HEK293 (cell line): ENCODE measurements around the gene CCDC117.

ENCODE experiments used
- CTCF ChIA-PET: fragments of 350-600 bp; formaldehyde crosslinking; extraction: SDS; loops from one replicate; lab custom pipeline; 2021; ENCODE audit warnings: antibody characterized with exemption; lab: Yijun Ruan, JAX
- POLR2A ChIA-PET: fragments of 300-600 bp; formaldehyde crosslinking; extraction: SDS; loops from one replicate; lab custom pipeline; 2020; ENCODE audit warnings: antibody characterized with exemption, inconsistent platforms; lab: Yijun Ruan, JAX
- H3K27ac ChIP-seq: fragments of 200-500 bp; sonication (Bioruptor generic); 2 replicates; pipeline ENCODE4 v1.5.1; 2014; ENCODE audit warnings: low read depth, low read length, control low read depth, inconsistent platforms; ENCODE audit errors: extremely low read depth
- H3K36me3 ChIP-seq, 2 experiments: fragments of 200-500 bp in 1 of 2; sonication (Bioruptor generic) in 1 of 2; 1 replicate in 1 of 2; 2 replicates in 1 of 2; pipeline ENCODE4 v1.5.1; 2014 to 2017; ENCODE audit warnings: inconsistent platforms in 2 of 2, low read length in 2 of 2; ENCODE audit not compliant: control insufficient read depth in 2 of 2, insufficient read depth in 1 of 2
- H3K4me1 ChIP-seq: fragments of 200-500 bp; sonication (Bioruptor generic); 2 replicates; pipeline ENCODE4 v1.5.1; 2014; ENCODE audit warnings: mild to moderate bottlenecking, low read length, inconsistent platforms; ENCODE audit not compliant: control insufficient read depth, insufficient read depth
- H3K4me3 ChIP-seq: 2 replicates; pipeline ENCODE4 v1.5.1; 2011; ENCODE audit warnings: low read depth, mild to moderate bottlenecking, control low read depth, low read length, moderate library complexity
- H3K9me3 ChIP-seq: fragments of 200-500 bp; sonication (Bioruptor generic); 2 replicates; pipeline ENCODE4 v1.5.1; 2014; ENCODE audit warnings: low read depth, low read length, inconsistent platforms; ENCODE audit not compliant: control insufficient read depth, insufficient read depth
- BCL11B ChIP-seq: fragments of 450-650 bp; formaldehyde crosslinking; IDR thresholded peaks from 2 replicates; pipeline ENCODE4 v1.5.1; 2016; ENCODE audit warnings: low read depth, missing biosample characterization, missing genetic modification characterization
- GLIS1 ChIP-seq: fragments of 450-650 bp; formaldehyde crosslinking; IDR thresholded peaks from 2 replicates; pipeline ENCODE4 v1.5.1; 2016; ENCODE audit warnings: missing biosample characterization, missing genetic modification characterization
- MEIS1 ChIP-seq: sonication (generic); formaldehyde crosslinking; IDR thresholded peaks from 2 replicates; pipeline ENCODE4 v1.8.1; 2022; ENCODE audit warnings: missing genetic modification reagents, mild to moderate bottlenecking, borderline replicate concordance
- MZF1 ChIP-seq: fragments of 450-650 bp; formaldehyde crosslinking; IDR thresholded peaks from 2 replicates; pipeline ENCODE4 v1.5.1; 2017; ENCODE audit warnings: missing biosample characterization, missing genetic modification characterization, borderline replicate concordance
- OSR2 ChIP-seq: fragments of 450-650 bp; formaldehyde crosslinking; IDR thresholded peaks from 2 replicates; pipeline ENCODE4 v1.5.1; 2016; ENCODE audit warnings: missing biosample characterization, missing genetic modification characterization
- PRDM6 ChIP-seq: fragments of 450-650 bp; formaldehyde crosslinking; IDR thresholded peaks from 2 replicates; pipeline ENCODE4 v1.5.1; 2017; ENCODE audit warnings: missing biosample characterization, missing genetic modification characterization
- SP3 ChIP-seq: fragments of 450-650 bp; formaldehyde crosslinking; IDR thresholded peaks from 2 replicates; pipeline ENCODE4 v1.5.1; 2016; ENCODE audit warnings: missing biosample characterization, missing genetic modification characterization
- ZBTB1 ChIP-seq: fragments of 450-650 bp; formaldehyde crosslinking; IDR thresholded peaks from 2 replicates; pipeline ENCODE4 v1.5.1; 2016; ENCODE audit warnings: missing biosample characterization, missing genetic modification characterization
- ZBTB44 ChIP-seq: fragments of 450-650 bp; IDR thresholded peaks from 2 replicates; pipeline ENCODE4 v1.5.1; 2018; ENCODE audit warnings: missing biosample characterization, mild to moderate bottlenecking, missing genetic modification characterization
- ZNF10 ChIP-seq: fragments of 450-650 bp; formaldehyde crosslinking; IDR thresholded peaks from 2 replicates; pipeline ENCODE4 v1.5.1; 2017; ENCODE audit warnings: missing biosample characterization, missing genetic modification characterization
- ZNF155 ChIP-seq: fragments of 450-650 bp; formaldehyde crosslinking; IDR thresholded peaks from 2 replicates; pipeline ENCODE4 v1.5.1; 2016; ENCODE audit warnings: missing biosample characterization, missing genetic modification characterization
- ZNF223 ChIP-seq: fragments of 450-650 bp; formaldehyde crosslinking; IDR thresholded peaks from 2 replicates; pipeline ENCODE4 v1.5.1; 2016; ENCODE audit warnings: missing biosample characterization, missing genetic modification characterization
- ZNF23 ChIP-seq: fragments of 450-650 bp; formaldehyde crosslinking; IDR thresholded peaks from 2 replicates; pipeline ENCODE4 v1.5.1; 2016; ENCODE audit warnings: missing biosample characterization, missing genetic modification characterization, borderline replicate concordance
- ZNF280C ChIP-seq: fragments of 450-650 bp; formaldehyde crosslinking; IDR thresholded peaks from 2 replicates; pipeline ENCODE4 v1.5.1; 2016; ENCODE audit warnings: missing biosample characterization, missing genetic modification characterization
- ZNF335 ChIP-seq: fragments of 450-650 bp; formaldehyde crosslinking; conservative IDR thresholded peaks from 2 replicates; pipeline ENCODE4 v1.5.1; 2016; ENCODE audit warnings: missing biosample characterization, missing genetic modification characterization
- ZNF350 ChIP-seq: fragments of 450-650 bp; formaldehyde crosslinking; IDR thresholded peaks from 2 replicates; pipeline ENCODE4 v1.5.0; 2017; ENCODE audit warnings: missing biosample characterization, mild to moderate bottlenecking, missing genetic modification characterization
- ZNF416 ChIP-seq: fragments of 450-650 bp; formaldehyde crosslinking; IDR thresholded peaks from 2 replicates; pipeline ENCODE4 v1.5.1; 2016; ENCODE audit warnings: missing biosample characterization, missing genetic modification characterization
- ZNF501 ChIP-seq: fragments of 450-650 bp; formaldehyde crosslinking; IDR thresholded peaks from 2 replicates; pipeline ENCODE4 v1.5.1; 2016; ENCODE audit warnings: missing biosample characterization, missing genetic modification characterization
- ZNF548 ChIP-seq: fragments of 450-650 bp; formaldehyde crosslinking; IDR thresholded peaks from 2 replicates; pipeline ENCODE4 v1.5.1; 2016; ENCODE audit warnings: missing biosample characterization, missing genetic modification characterization
- ZNF549 ChIP-seq: fragments of 450-650 bp; IDR thresholded peaks from 2 replicates; pipeline ENCODE4 v1.5.1; 2018; ENCODE audit warnings: missing biosample characterization, missing genetic modification characterization, mild to moderate bottlenecking, inconsistent platforms, moderate library complexity
- ZNF658 ChIP-seq: fragments of 450-650 bp; formaldehyde crosslinking; IDR thresholded peaks from 2 replicates; pipeline ENCODE4; 2016; ENCODE audit warnings: missing biosample characterization, missing genetic modification characterization
- ZNF830 ChIP-seq: fragments of 450-650 bp; IDR thresholded peaks from 2 replicates; pipeline ENCODE4 v1.5.0; 2018; ENCODE audit warnings: missing biosample characterization, missing genetic modification characterization, low read depth, mild to moderate bottlenecking, moderate library complexity
- ZSCAN16 ChIP-seq: fragments of 450-650 bp; formaldehyde crosslinking; IDR thresholded peaks from 2 replicates; pipeline ENCODE4 v1.5.1; 2016; ENCODE audit warnings: missing biosample characterization, missing genetic modification characterization
- ZSCAN23 ChIP-seq: fragments of 450-650 bp; formaldehyde crosslinking; IDR thresholded peaks from 2 replicates; pipeline ENCODE4 v1.5.1; 2016; ENCODE audit warnings: missing biosample characterization, missing genetic modification characterization
- TF ChIP-seq, protein P1 (sequence below): fragments of 450-650 bp; formaldehyde crosslinking; IDR thresholded peaks from 2 replicates; pipeline ENCODE4 v1.5.0; 2017; ENCODE audit warnings: missing biosample characterization, missing genetic modification characterization, borderline replicate concordance
- TF ChIP-seq, protein P2 (sequence below): fragments of 450-650 bp; formaldehyde crosslinking; IDR thresholded peaks from 2 replicates; pipeline ENCODE4 v1.5.1; 2016; ENCODE audit warnings: missing biosample characterization, missing genetic modification characterization

Gene CCDC117

DNA sequence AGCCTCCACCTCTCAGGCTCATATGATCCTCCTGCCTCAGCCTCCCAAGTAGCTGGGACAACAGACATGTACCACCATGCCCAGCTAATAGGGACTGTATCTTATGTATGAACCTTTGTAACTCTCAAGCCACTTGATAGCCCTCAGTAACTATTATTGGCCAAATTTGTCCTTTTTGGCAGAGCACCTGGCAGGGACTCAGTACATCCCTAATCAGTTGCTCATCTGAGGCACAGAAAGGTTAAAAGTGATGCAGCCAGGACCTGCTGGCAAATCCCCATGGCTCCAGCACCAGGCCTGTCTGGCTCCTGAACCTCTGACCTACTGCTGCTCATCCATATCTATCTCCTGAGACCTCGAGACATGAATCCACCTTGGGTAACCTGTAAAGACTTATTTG, 49.0 kb downstream of the CCDC117 start (continued):
- no peak for TF ChIP-seq SP3 (tag by site-specific recombination)

GRCh38 chr22:28822930-28823551, 50.5 kb downstream of the CCDC117 start:
- CTCF ChIA-PET: no interaction called here
- POLR2A ChIA-PET: no interaction called here
- Histone ChIP-seq H3K9me3 (no peaks in the 10 kb centered on the region), H3K36me3 (no peaks in the 10 kb centered on the region), H3K4me1 (peaks cover 9% of the 10 kb centered on the region), H3K4me3 (no peak overlapping the region), H3K27ac (0 out of 2 replicates have a peak overlapping the region, but pooled peaks have one; percentile 30)
- TF ChIP-seq GLIS1 (tag by site-specific recombination) (peak; percentile 53), ZNF223 (tag by site-specific recombination) (no peak), ZNF335 (no peak), ZSCAN16 (tag by site-specific recombination) (no peak), ZNF501 (tag by site-specific recombination) (no peak), ZNF280C (tag by site-specific recombination) (no peak), ZNF155 (tag by site-specific recombination) (no peak), ZNF658 (tag by site-specific recombination) (no peak), OSR2 (tag by site-specific recombination) (peak; percentile 92), MEIS1 (CRISPR knock-in tag) (no peak), ZNF548 (no peak), ZNF416 (tag by site-specific recombination) (no peak), ZNF830 (tag by site-specific recombination) (no peak), ZNF23 (tag by site-specific recombination) (no peak), BCL11B (tag by site-specific recombination) (no peak), ZBTB1 (tag by site-specific recombination) (no peak), ZNF350 (tag by site-specific recombination) (no peak), ZNF549 (tag by site-specific recombination) (no peak), ZNF10 (tag by site-specific recombination) (no peak), ZBTB44 (tag by site-specific recombination) (no peak), SP3 (tag by site-specific recombination) (no peak), ZSCAN23 (tag by site-specific recombination) (no peak), PRDM6 (tag by site-specific recombination) (peak; percentile 51; the same call in 1 of the 2 replicates), MZF1 (tag by site-specific recombination) (no peak)
- TF ChIP-seq, protein P1, sequence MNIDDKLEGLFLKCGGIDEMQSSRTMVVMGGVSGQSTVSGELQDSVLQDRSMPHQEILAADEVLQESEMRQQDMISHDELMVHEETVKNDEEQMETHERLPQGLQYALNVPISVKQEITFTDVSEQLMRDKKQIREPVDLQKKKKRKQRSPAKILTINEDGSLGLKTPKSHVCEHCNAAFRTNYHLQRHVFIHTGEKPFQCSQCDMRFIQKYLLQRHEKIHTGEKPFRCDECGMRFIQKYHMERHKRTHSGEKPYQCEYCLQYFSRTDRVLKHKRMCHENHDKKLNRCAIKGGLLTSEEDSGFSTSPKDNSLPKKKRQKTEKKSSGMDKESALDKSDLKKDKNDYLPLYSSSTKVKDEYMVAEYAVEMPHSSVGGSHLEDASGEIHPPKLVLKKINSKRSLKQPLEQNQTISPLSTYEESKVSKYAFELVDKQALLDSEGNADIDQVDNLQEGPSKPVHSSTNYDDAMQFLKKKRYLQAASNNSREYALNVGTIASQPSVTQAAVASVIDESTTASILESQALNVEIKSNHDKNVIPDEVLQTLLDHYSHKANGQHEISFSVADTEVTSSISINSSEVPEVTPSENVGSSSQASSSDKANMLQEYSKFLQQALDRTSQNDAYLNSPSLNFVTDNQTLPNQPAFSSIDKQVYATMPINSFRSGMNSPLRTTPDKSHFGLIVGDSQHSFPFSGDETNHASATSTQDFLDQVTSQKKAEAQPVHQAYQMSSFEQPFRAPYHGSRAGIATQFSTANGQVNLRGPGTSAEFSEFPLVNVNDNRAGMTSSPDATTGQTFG: no peak
- TF ChIP-seq, protein P2, sequence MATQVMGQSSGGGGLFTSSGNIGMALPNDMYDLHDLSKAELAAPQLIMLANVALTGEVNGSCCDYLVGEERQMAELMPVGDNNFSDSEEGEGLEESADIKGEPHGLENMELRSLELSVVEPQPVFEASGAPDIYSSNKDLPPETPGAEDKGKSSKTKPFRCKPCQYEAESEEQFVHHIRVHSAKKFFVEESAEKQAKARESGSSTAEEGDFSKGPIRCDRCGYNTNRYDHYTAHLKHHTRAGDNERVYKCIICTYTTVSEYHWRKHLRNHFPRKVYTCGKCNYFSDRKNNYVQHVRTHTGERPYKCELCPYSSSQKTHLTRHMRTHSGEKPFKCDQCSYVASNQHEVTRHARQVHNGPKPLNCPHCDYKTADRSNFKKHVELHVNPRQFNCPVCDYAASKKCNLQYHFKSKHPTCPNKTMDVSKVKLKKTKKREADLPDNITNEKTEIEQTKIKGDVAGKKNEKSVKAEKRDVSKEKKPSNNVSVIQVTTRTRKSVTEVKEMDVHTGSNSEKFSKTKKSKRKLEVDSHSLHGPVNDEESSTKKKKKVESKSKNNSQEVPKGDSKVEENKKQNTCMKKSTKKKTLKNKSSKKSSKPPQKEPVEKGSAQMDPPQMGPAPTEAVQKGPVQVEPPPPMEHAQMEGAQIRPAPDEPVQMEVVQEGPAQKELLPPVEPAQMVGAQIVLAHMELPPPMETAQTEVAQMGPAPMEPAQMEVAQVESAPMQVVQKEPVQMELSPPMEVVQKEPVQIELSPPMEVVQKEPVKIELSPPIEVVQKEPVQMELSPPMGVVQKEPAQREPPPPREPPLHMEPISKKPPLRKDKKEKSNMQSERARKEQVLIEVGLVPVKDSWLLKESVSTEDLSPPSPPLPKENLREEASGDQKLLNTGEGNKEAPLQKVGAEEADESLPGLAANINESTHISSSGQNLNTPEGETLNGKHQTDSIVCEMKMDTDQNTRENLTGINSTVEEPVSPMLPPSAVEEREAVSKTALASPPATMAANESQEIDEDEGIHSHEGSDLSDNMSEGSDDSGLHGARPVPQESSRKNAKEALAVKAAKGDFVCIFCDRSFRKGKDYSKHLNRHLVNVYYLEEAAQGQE (tag by site-specific recombination): no peak
